LNCaP clone FGC (cell line): ENCODE measurements around the gene OSBPL9.

Experiments used
- DNase-seq: peaks from one replicate; pipeline ENCODE4 v3.0.0-alpha.2; 2011; ENCODE audit warnings: low read depth
- H3K4me3 ChIP-seq: 2 replicates; pipeline ENCODE4 v1.5.1; 2011; ENCODE audit warnings: mild to moderate bottlenecking, low read depth, low read length, control low read depth
- CTCF ChIP-seq: IDR thresholded peaks from 2 replicates; pipeline ENCODE4 v1.5.1; 2012; ENCODE audit warnings: mild to moderate bottlenecking; ENCODE audit not compliant: control insufficient read depth, insufficient read depth; ENCODE audit errors: extremely low read depth

Gene OSBPL9

GRCh38 chr1:51733793-51734522 is 117.1 kb downstream of the OSBPL9 start:
- no peak overlapping the region for H3K4me3 ChIP-seq
- TF ChIP-seq CTCF = no peak
- peak; percentile 63 for DNase-seq

GRCh38 chr1:51734896-51735745 is 118.2 kb downstream of the OSBPL9 start:
- H3K4me3 ChIP-seq = no peak overlapping the region
- no peak for TF ChIP-seq CTCF
- no peak for DNase-seq

- no peak for TF ChIP-seq CTCF
- no peak overlapping the region for H3K4me3 ChIP-seq
- no peak for DNase-seq
These were observed 118.9 kb downstream of the OSBPL9 start for GRCh38 chr1:51735746-51736254.

- no peak overlapping the region for H3K4me3 ChIP-seq
- no peak for TF ChIP-seq CTCF
- no peak for DNase-seq
These were observed 119.8 kb downstream of the OSBPL9 start for GRCh38 chr1:51736702-51737101.

- H3K4me3 ChIP-seq = no peak overlapping the region
- TF ChIP-seq CTCF = no peak
- no peak for DNase-seq
These were observed 121.8 kb downstream of the OSBPL9 start for GRCh38 chr1:51738681-51739080.

- no peak for DNase-seq
- no peak for TF ChIP-seq CTCF
- no peak overlapping the region for H3K4me3 ChIP-seq
These were observed 123.8 kb downstream of the OSBPL9 start for GRCh38 chr1:51740652-51741051.
